H9 (cell line): ENCODE measurements around the gene CAPN5. TPM values are rescaled to one million over a fixed set of nuclear protein-coding genes. Genes with fewer than 3 reads are reported as not detected.

Experiments used
- DNase-seq: peaks from one replicate; pipeline ENCODE4 v3.0.0-alpha.2; 2017
- H2AFZ ChIP-seq: one replicate; pipeline ENCODE4 v1.6.1; 2013; ENCODE audit warnings: mild to moderate bottlenecking, low read length, control low read depth, moderate library complexity
- H2AK5ac ChIP-seq: 2 replicates; pipeline ENCODE4 v1.6.1; 2013; ENCODE audit warnings: low read length, control low read depth, mixed read lengths; ENCODE audit not compliant: insufficient read length
- H2BK120ac ChIP-seq: one replicate; pipeline ENCODE4 v1.6.1; 2013; ENCODE audit warnings: low read depth, mild to moderate bottlenecking, low read length, control low read depth, inconsistent platforms; ENCODE audit not compliant: poor library complexity, severe bottlenecking
- H2BK12ac ChIP-seq: 2 replicates; pipeline ENCODE4 v1.6.1; 2013; ENCODE audit warnings: low read length, control low read depth, mixed read lengths, low read depth; ENCODE audit not compliant: insufficient read length
- H2BK15ac ChIP-seq: 2 replicates; pipeline ENCODE4 v1.6.1; 2013; ENCODE audit warnings: low read depth, low read length, control low read depth
- H2BK20ac ChIP-seq: one replicate; pipeline ENCODE4 v1.6.1; 2013; ENCODE audit warnings: low read depth, mild to moderate bottlenecking, low read length, control low read depth, inconsistent platforms; ENCODE audit not compliant: poor library complexity, severe bottlenecking
- H2BK5ac ChIP-seq: 2 replicates; pipeline ENCODE4 v1.6.1; 2013; ENCODE audit warnings: low read length, control low read depth, mixed read lengths; ENCODE audit not compliant: insufficient read length
- H3K14ac ChIP-seq: 2 replicates; pipeline ENCODE4 v1.6.1; 2013; ENCODE audit warnings: low read length, control low read depth; ENCODE audit not compliant: insufficient read depth
- H3K18ac ChIP-seq: 2 replicates; pipeline ENCODE4 v1.6.1; 2013; ENCODE audit warnings: low read depth, mild to moderate bottlenecking, mixed read lengths, low read length, control low read depth; ENCODE audit not compliant: insufficient read length
- H3K23ac ChIP-seq: 2 replicates; pipeline ENCODE4 v1.6.1; 2013; ENCODE audit warnings: low read length, control low read depth, mixed read lengths, low read depth; ENCODE audit not compliant: insufficient read length
- H3K23me2 ChIP-seq: 2 replicates; pipeline ENCODE4 v1.6.1; 2013; ENCODE audit warnings: low read depth, mild to moderate bottlenecking, mixed read lengths, low read length, control low read depth; ENCODE audit not compliant: insufficient read length, poor library complexity, severe bottlenecking
- H3K27ac ChIP-seq: 2 replicates; pipeline ENCODE4 v1.5.1; 2013; ENCODE audit warnings: low read length, control low read depth, mixed read lengths, low read depth; ENCODE audit not compliant: insufficient read length
- H3K27me3 ChIP-seq: 2 replicates; pipeline ENCODE4 v1.6.1; 2013; ENCODE audit warnings: low read length, control low read depth, inconsistent platforms; ENCODE audit not compliant: insufficient read depth
- H3K4ac ChIP-seq: 2 replicates; pipeline ENCODE4 v1.6.1; 2013; ENCODE audit warnings: low read depth, mild to moderate bottlenecking, control low read depth, inconsistent platforms, low read length, moderate library complexity
- H3K4me1 ChIP-seq: 2 replicates; pipeline ENCODE4 v1.6.1; 2013; ENCODE audit warnings: low read length, control low read depth, inconsistent platforms; ENCODE audit not compliant: insufficient read depth
- H3K4me2 ChIP-seq: 2 replicates; pipeline ENCODE4 v1.6.1; 2013; ENCODE audit warnings: low read length, control low read depth, mixed read lengths; ENCODE audit not compliant: insufficient read length, insufficient read depth
- H3K56ac ChIP-seq: 2 replicates; pipeline ENCODE4 v1.6.1; 2013; ENCODE audit warnings: low read depth, mild to moderate bottlenecking, mixed read lengths, low read length, control low read depth; ENCODE audit not compliant: insufficient read length
- H3K79me1 ChIP-seq: 2 replicates; pipeline ENCODE4 v1.6.1; 2013; ENCODE audit warnings: low read depth, mild to moderate bottlenecking, moderate library complexity, low read length, control low read depth, inconsistent platforms; ENCODE audit not compliant: insufficient read depth, poor library complexity, severe bottlenecking
- H3K79me2 ChIP-seq: 2 replicates; pipeline ENCODE4 v1.6.1; 2013; ENCODE audit warnings: low read length, control low read depth, inconsistent platforms; ENCODE audit not compliant: insufficient read depth
- H3K9ac ChIP-seq: 2 replicates; pipeline ENCODE4 v1.6.1; 2013; ENCODE audit warnings: low read length, control low read depth, mixed read lengths; ENCODE audit not compliant: insufficient read length; ENCODE audit errors: extremely low read depth
- H3K9me3 ChIP-seq: one replicate; pipeline ENCODE4 v1.6.1; 2013; ENCODE audit warnings: low read depth, low read length, inconsistent platforms; ENCODE audit not compliant: control insufficient read depth
- H3T11ph ChIP-seq: one replicate; pipeline ENCODE4 v1.6.1; 2013; ENCODE audit warnings: mild to moderate bottlenecking, low read length, control low read depth, inconsistent platforms
- H4K20me1 ChIP-seq: one replicate; pipeline ENCODE4 v1.6.1; 2013; ENCODE audit not compliant: control insufficient read depth, insufficient read length, insufficient read depth
- H4K5ac ChIP-seq: 2 replicates; pipeline ENCODE4 v1.6.1; 2013; ENCODE audit warnings: low read depth, mild to moderate bottlenecking, mixed read lengths, low read length, control low read depth; ENCODE audit not compliant: insufficient read length
- H4K8ac ChIP-seq: replicated peaks from 2 replicates; pipeline ENCODE4 v1.6.1; 2013; ENCODE audit warnings: low read length, control low read depth, mixed read lengths, low read depth; ENCODE audit not compliant: insufficient read length
- H4K91ac ChIP-seq: 2 replicates; pipeline ENCODE4 v1.6.1; 2013; ENCODE audit warnings: low read depth, mild to moderate bottlenecking, moderate library complexity, mixed read lengths, low read length, control low read depth; ENCODE audit not compliant: insufficient read length
- H3K27ac Mint-ChIP-seq, 3 experiments: 2 replicates in 2 of 3; 3 replicates in 1 of 3; pipeline ENCODE4 v1.8.0; 2020 to 2021; ENCODE audit warnings: mixed read lengths in 3 of 3, mild to moderate bottlenecking in 1 of 3, moderate library complexity in 1 of 3
- H3K27me3 Mint-ChIP-seq: 2 replicates; pipeline ENCODE4 v1.8.0; 2021; ENCODE audit warnings: low read depth, mild to moderate bottlenecking, moderate library complexity, mixed read lengths
- H3K36me3 Mint-ChIP-seq, 3 experiments: 2 replicates in 2 of 3; 3 replicates in 1 of 3; pipeline ENCODE4 v1.8.0; 2020 to 2021; ENCODE audit warnings: low read depth in 3 of 3, mixed read lengths in 3 of 3; ENCODE audit not compliant: insufficient read depth in 1 of 3
- H3K4me1 Mint-ChIP-seq, 2 experiments: 2 replicates each; pipeline ENCODE4 v1.8.0; 2020; ENCODE audit warnings: mixed read lengths in 2 of 2
- H3K4me3 Mint-ChIP-seq, 2 experiments: 2 replicates in 1 of 2; 3 replicates in 1 of 2; pipeline ENCODE4 v1.8.0; 2020 to 2021; ENCODE audit warnings: mild to moderate bottlenecking in 2 of 2, mixed read lengths in 2 of 2, moderate library complexity in 1 of 2
- H3K9me3 Mint-ChIP-seq, 2 experiments: 2 replicates in 1 of 2; 3 replicates in 1 of 2; pipeline ENCODE4 v1.8.0; 2020; ENCODE audit warnings: mild to moderate bottlenecking in 2 of 2, mixed read lengths in 2 of 2, moderate library complexity in 1 of 2
- WGBS: extraction: QIAGEN DNeasy Blood & Tissue Kit; methylation state at CpG from one replicate; pipeline ENCODE4 v1.1.7; 2013; ENCODE audit warnings: missing lambda C conversion rate, low lambda C conversion rate, mixed read lengths; ENCODE audit not compliant: insufficient read length; ENCODE audit errors: extremely low coverage; 5-methylcytosine and 5-hydroxymethylcytosine counted together
- total RNA-seq: library from RNA; stranded (reverse); gene quantifications from 2 replicates; pipeline ENCODE4 v1.2.1, GENCODE V29; 2021
- TF ChIP-seq, protein P1 (sequence below): fragments of 200-600 bp; sonication (generic); conservative IDR thresholded peaks from 3 replicates; pipeline ENCODE4 v1.8.0; 2021; ENCODE audit warnings: antibody characterized with exemption, mild to moderate bottlenecking

The CAPN5 gene
- total RNA-seq, 1 experiment from 2014 or later = 16.7 TPM

DNA sequence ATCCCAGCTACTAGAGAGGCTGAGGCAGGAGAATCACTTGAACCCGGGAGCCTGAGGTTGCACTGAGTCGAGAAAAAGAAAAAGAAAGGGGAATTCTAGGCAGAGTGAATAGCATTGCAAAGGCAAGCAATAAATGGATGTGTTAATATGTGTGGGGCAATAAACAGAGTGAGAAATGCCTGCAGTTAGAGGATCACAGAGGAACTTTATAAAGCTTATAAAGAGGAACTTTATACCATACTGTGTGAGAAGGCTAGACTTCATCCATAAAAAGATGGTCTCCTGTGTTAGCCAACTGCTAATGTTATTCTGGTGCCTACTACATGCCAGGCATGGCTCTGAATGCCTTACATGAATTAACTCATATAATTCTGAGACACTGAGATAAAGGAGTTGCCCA, 31.7 kb upstream of the CAPN5 start:
- no peaks in the 10 kb centered on the region for H3K79me1 ChIP-seq
- no peak overlapping the region for H3K56ac ChIP-seq
- H3K18ac ChIP-seq = no peak overlapping the region
- H4K8ac ChIP-seq = no peak overlapping the region
- H2BK120ac ChIP-seq = no peak overlapping the region
- no peak overlapping the region for H2AFZ ChIP-seq
- H3K27me3 ChIP-seq = peaks cover 7% of the 10 kb centered on the region; the same call in 1 of the 2 replicates
- peaks cover 6 to 13% of the 10 kb centered on the region in 2 experiments; a peak in 3 of 4 replicates for H3K4me1 Mint-ChIP-seq
- WGBS = no CpG with 5 or more reads among the region's 2 CpGs
- no peak overlapping the region for H3K27ac ChIP-seq
- H3K4me3 Mint-ChIP-seq = no peak overlapping the region
- H3K27me3 Mint-ChIP-seq = peaks cover 39% of the 10 kb centered on the region
- TF ChIP-seq, protein P1, sequence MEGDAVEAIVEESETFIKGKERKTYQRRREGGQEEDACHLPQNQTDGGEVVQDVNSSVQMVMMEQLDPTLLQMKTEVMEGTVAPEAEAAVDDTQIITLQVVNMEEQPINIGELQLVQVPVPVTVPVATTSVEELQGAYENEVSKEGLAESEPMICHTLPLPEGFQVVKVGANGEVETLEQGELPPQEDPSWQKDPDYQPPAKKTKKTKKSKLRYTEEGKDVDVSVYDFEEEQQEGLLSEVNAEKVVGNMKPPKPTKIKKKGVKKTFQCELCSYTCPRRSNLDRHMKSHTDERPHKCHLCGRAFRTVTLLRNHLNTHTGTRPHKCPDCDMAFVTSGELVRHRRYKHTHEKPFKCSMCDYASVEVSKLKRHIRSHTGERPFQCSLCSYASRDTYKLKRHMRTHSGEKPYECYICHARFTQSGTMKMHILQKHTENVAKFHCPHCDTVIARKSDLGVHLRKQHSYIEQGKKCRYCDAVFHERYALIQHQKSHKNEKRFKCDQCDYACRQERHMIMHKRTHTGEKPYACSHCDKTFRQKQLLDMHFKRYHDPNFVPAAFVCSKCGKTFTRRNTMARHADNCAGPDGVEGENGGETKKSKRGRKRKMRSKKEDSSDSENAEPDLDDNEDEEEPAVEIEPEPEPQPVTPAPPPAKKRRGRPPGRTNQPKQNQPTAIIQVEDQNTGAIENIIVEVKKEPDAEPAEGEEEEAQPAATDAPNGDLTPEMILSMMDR = no peak
- no peaks in the 10 kb centered on the region for H3K79me2 ChIP-seq
- no peak overlapping the region for H3K4me2 ChIP-seq
- no peaks in the 10 kb centered on the region for H3K23me2 ChIP-seq
- no peak overlapping the region for H3K23ac ChIP-seq
- no peak overlapping the region for H3T11ph ChIP-seq
- no peaks in the 10 kb centered on the region for H3K4me1 ChIP-seq
- no peaks in the 10 kb centered on the region; a peak in 2 of 7 replicates for H3K36me3 Mint-ChIP-seq
- no peak overlapping the region for H3K27ac Mint-ChIP-seq
- H4K20me1 ChIP-seq = no peaks in the 10 kb centered on the region
- DNase-seq = no peak
- H4K91ac ChIP-seq = no peak overlapping the region
- no peak overlapping the region for H3K9ac ChIP-seq
- H3K9me3 Mint-ChIP-seq = peaks cover 0 to 4% of the 10 kb centered on the region in 2 experiments; a peak in 2 of 5 replicates
- H2BK12ac ChIP-seq = no peak overlapping the region
- H3K9me3 ChIP-seq = no peaks in the 10 kb centered on the region
- no peak overlapping the region for H3K14ac ChIP-seq
- H4K5ac ChIP-seq = no peak overlapping the region
- H3K4ac ChIP-seq = no peak overlapping the region
- H2BK5ac ChIP-seq = no peak overlapping the region
- no peak overlapping the region for H2BK15ac ChIP-seq
- H2BK20ac ChIP-seq = no peak overlapping the region
- H2AK5ac ChIP-seq = no peak overlapping the region
